Mesodermal cell (in vitro differentiated cells): ENCODE measurements around the gene ANKHD1.
"Not testable (repeated sequence)": the region's sequence is repeated elsewhere in the genome, so short reads cannot be mapped to it uniquely, and the experiment has no call there.

ENCODE experiments used
- H3K27ac ChIP-seq: 2 replicates; pipeline ENCODE4 v1.7.0; 2013; ENCODE audit warnings: mild to moderate bottlenecking, low read depth, low read length, moderate library complexity; ENCODE audit not compliant: severe bottlenecking
- H3K36me3 ChIP-seq: 2 replicates; pipeline ENCODE4 v1.7.1; 2013; ENCODE audit warnings: mild to moderate bottlenecking, low read length, moderate library complexity; ENCODE audit not compliant: control insufficient read depth, insufficient read depth
- H3K4me1 ChIP-seq: one replicate; pipeline ENCODE4 v1.7.1; 2013; ENCODE audit warnings: mild to moderate bottlenecking, low read length; ENCODE audit not compliant: insufficient read depth, control insufficient read depth, poor library complexity, severe bottlenecking
- H3K4me3 ChIP-seq: 2 replicates; pipeline ENCODE4 v1.7.0; 2013; ENCODE audit warnings: low read length, control low read depth, mild to moderate bottlenecking; ENCODE audit not compliant: insufficient read depth, poor library complexity, severe bottlenecking; ENCODE audit errors: extremely low read depth
- H3K9me3 ChIP-seq: 2 replicates; pipeline ENCODE4 v1.7.1; 2013; ENCODE audit warnings: mild to moderate bottlenecking, low read length, moderate library complexity; ENCODE audit not compliant: control insufficient read depth
- WGBS, 2 experiments: methylation state at CpG; one replicate each; pipeline ENCODE4 v1.1.5; 2013; ENCODE audit warnings: missing lambda C conversion rate in 2 of 2; ENCODE audit not compliant: insufficient coverage in 2 of 2; 5-methylcytosine and 5-hydroxymethylcytosine counted together

Gene ANKHD1

DNA sequence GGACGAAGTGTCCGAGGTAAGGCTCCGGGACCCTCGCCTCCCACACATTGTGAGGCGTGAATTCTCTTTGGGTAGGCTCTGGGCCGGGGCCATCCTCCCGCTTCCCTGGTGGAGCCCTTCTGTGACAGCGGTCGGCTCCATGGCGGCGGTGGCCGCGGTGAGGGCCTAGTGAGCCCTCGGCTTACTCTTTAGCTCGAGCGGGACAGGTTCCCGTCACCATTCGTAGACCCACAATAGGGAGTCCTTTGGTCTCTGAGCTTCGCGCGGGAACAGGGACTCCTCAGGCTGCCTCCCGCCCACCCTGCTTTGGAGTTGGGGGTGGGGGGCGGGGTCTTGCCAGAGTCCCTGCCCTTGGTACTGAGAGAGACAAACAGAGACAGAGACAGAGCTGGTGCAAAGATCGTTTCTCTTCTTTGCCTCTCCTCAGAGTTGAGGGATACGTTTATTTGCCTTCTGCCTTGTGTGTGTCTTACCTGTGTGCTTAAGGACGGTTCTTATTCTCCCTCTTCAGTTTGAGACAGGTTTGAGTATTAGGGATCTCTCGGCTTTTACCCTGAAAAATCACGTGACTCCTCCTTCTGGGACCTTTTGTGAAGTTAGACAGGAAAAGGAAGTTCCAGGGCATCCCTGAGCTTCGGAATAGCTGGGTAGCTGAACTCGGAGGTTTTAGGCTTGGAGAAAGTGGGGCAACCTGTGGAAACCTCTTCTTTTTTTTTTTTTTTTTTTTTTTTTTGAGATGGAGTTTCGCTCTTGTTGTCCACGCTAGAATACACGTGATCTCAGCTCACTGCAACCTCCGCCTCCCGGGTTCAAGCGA is 833 bp downstream of the ANKHD1 start:
- Histone ChIP-seq H3K36me3 (peaks cover 31% of the 10 kb centered on the region), H3K9me3 (no peaks in the 10 kb centered on the region), H3K4me3 (peak overlapping the region; percentile 100), H3K4me1 (peaks cover 7% of the 10 kb centered on the region), H3K27ac (peak overlapping the region; percentile 88)
- 0 to 7% methylated on average over 15 to 18 of the region's 36 CpGs for WGBS, 2 experiments

DNA sequence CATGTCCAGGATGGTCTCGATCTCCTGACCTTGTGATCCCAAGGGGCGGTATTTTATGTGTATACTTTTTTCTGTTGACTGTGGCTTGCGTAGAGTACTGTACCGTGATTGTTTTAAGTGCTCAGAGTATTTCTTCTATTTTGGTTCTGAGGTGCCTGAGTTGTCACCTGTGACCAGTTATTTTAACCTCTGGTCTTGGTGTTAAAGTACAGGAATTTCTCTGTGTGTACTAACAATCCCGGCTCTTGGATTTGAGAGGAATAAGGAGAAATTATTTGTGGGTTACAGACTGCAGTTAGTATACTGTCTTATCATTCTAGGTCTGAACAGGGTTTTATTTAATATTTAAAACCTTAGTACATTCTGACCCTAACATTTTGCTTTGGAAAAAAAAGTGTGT is 2.0 kb downstream of the ANKHD1 start:
- Histone ChIP-seq H3K9me3 (no peaks in the 10 kb centered on the region), H3K36me3 (peaks cover 31% of the 10 kb centered on the region), H3K4me1 (peaks cover 7% of the 10 kb centered on the region), H3K27ac (no peak overlapping the region), H3K4me3 (no peak overlapping the region)
- WGBS, 2 experiments: 76 to 98% methylated on average over 4 of the region's 5 CpGs

DNA sequence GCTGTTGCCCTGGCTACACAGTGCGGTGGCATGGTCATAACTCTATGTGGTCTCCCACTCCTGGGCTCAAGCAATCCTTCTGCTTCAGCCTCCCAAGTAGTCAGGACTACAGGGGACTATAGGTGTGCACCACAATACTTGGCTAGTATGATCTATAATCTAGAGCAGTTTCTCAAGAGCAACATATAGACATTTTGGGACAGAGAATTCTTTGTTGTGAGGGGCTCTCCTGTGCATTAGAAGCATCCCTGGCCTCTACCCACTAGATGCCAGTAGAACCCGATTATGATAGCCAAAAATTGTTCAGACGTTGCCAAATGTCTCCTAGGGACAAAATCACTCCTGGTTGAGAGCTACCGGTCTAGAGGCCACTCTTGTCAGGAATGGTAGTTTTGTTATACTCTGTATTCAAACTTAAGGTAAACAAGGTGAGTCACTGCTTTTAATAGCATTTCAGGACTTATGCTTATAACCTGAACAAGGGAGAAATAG is 7.2 kb downstream of the ANKHD1 start:
- Histone ChIP-seq H3K9me3 (no peaks in the 10 kb centered on the region), H3K36me3 (peaks cover 34% of the 10 kb centered on the region), H3K27ac (no peak overlapping the region), H3K4me3 (no peak overlapping the region), H3K4me1 (peaks cover under 1% of the 10 kb centered on the region)
- 89 to 96% methylated on average over 3 to 4 of the region's 4 CpGs for WGBS, 2 experiments

DNA sequence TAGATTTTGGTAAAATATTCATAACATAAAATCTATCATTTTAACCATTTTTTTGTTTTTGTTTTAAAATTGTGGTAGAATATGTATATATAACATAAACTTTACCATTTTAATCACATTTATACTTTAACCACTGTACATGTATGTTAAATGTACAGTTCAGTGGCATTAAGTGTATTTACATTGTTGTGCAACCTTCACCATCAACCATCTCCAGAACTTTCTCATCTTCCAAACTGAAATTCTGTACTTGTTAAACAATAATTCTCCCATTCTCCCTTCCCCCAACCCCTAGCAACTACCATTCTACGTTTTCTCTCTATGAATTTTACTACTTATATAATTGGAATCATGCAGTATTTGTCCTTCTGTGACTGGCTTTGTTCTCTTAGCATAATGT is 11.6 kb downstream of the ANKHD1 start:
- no peaks in the 10 kb centered on the region for H3K9me3 ChIP-seq
- WGBS, 2 experiments: no CpG with 5 or more reads among the region's 1 CpG
- H3K36me3 ChIP-seq: peaks cover 7% of the 10 kb centered on the region
- H3K27ac ChIP-seq: no peak overlapping the region
- H3K4me1 ChIP-seq: no peaks in the 10 kb centered on the region
- H3K4me3 ChIP-seq: no peak overlapping the region

DNA sequence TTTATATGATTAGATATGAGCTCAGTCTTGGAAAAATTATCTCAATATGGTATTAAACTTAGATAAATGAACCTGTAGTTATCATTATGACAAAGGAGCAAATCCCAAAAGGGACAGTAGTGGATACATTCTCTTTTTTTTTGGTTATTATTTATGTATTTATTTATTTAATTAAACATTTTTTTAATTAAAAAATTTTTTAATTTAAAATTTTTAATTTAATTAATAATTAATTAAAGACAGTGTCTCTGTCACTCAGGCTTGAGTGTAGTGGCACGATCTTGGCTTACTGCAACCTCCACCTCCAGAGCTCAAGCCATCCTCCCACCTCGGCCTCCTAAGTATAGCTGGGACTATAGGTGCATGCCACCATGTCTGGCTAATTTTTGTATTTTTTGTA is 15.6 kb downstream of the ANKHD1 start:
- H3K27ac ChIP-seq: no peak overlapping the region
- WGBS, 2 experiments: 100% methylated on average over 1 of the region's 2 CpGs; no CpG with 5 or more reads in 1 of the 2 experiments
- H3K4me1 ChIP-seq: no peaks in the 10 kb centered on the region
- peaks cover 2% of the 10 kb centered on the region for H3K36me3 ChIP-seq
- no peak overlapping the region for H3K4me3 ChIP-seq
- H3K9me3 ChIP-seq: no peaks in the 10 kb centered on the region

DNA sequence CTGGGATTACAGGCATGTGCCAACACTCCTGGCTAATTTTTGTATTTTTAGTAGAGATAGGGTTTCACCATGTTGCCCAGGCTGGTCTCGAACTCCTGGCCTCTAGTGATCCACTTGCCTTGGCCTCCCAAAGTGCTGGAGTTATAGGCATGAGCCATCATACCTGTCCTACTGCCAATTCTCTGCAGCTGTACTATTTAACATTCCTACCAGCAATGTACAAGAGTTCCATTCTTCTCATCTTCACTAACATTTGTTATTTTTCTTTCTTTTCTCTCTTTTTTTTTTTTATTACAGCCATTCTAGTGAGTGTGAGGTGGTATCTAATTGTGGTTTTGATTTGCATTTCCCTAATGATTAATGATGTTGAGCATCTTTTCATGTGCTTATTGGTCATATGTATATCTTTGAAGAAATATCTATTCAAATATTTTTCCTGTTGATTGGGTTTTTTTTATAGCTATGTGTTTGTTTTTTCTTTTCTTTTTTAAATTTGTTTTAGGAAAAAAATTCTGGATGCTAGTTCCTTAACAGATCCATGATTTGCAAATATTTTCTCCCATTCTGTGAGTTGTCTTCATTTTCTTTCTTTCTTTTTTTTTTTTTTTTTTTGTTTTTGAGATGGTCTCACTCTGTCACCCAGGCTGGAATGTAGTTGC is 17.4 kb downstream of the ANKHD1 start:
- no peaks in the 10 kb centered on the region for H3K4me1 ChIP-seq
- H3K4me3 ChIP-seq: no peak overlapping the region
- H3K36me3 ChIP-seq: no peaks in the 10 kb centered on the region
- WGBS, 2 experiments: 88 to 100% methylated on average over 1 of the region's 1 CpG
- H3K9me3 ChIP-seq: no peaks in the 10 kb centered on the region
- no peak overlapping the region for H3K27ac ChIP-seq

DNA sequence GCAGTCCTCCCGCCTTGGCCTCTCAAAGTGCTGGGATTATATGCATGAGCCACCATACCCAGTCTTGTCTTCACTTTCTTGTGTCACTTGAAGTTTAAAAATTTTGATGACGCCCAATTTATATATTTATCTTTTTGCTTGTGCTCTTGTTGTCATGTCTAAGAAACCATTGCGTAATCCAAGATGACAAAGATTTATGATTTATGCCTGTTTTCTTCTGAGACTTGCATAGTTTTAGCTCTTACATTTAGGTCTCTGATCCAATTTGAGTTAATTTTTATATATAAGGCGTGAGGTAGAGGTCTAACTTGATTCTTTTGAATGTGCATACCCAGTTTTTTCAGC is 18.6 kb downstream of the ANKHD1 start:
- H3K4me1 ChIP-seq: no peaks in the 10 kb centered on the region
- WGBS, 2 experiments: 86% methylated on average over 2 of the region's 4 CpGs; no CpG with 5 or more reads in 1 of the 2 experiments

DNA sequence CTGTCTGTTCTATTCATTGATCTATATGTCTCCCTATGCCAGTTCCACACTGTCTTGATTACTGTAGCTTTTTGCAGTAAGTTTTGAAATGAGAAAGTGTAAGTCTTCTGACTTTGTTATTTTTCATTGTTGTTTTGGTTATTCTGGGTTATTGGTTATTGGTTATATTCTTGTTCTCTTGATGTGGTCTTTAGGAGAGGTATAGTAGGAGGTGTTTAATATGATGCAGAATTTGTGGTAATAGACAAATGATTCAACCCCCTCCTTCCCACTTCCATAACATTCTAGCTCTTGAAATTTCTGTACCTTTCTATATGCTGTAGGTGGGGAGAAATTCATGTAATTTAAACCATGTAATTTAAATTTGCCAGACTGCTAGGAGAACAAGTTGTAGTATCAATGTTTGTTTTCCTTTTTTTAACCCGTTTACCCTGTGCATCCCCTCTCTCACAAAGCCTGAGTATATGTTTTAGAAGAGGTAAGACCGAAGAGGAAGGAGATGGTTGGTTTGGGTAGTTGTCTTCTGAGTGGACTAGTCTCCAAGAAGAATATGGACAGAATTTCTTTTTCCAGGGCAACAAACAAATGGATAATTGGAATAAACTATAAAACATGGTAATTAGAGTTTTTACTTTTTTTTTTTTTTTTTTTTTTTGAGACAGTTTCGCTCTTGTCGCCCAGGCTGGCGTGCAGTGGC is 19.2 kb downstream of the ANKHD1 start:
- Histone ChIP-seq H3K4me1 (no peaks in the 10 kb centered on the region), H3K36me3 (no peaks in the 10 kb centered on the region), H3K4me3 (no peak overlapping the region), H3K9me3 (no peaks in the 10 kb centered on the region), H3K27ac (no peak overlapping the region)
- 94 to 100% methylated on average over 1 to 3 of the region's 5 CpGs for WGBS, 2 experiments

More for the DNA sequence above, 18.6 kb downstream of the ANKHD1 start:
- Histone ChIP-seq H3K9me3 (no peaks in the 10 kb centered on the region), H3K36me3 (no peaks in the 10 kb centered on the region), H3K4me3 (no peak overlapping the region), H3K27ac (no peak overlapping the region)

DNA sequence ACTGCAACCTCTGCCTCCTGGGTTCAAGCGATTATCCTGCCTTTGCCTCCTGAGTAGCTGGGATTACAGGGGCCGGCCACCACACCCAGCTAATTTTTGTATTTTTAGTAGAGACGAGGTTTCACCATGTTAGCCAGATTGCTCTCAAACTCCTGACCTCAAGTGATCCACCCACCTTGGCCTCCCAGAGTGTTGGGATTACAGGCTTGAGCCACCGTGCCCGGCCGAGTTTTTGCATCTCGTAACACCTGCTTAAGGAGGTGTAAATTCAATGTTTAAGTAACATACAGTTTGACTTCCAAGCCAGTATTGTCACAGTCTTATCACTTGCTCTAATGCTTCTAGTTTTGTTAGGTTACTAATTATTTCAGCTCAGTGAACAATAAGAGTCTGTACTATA is 19.7 kb downstream of the ANKHD1 start:
- not testable (repeated sequence) for H3K27ac ChIP-seq, H3K4me3 ChIP-seq, H3K9me3 ChIP-seq, H3K36me3 ChIP-seq, H3K4me1 ChIP-seq
- 82 to 100% methylated on average over 1 to 3 of the region's 7 CpGs for WGBS, 2 experiments

DNA sequence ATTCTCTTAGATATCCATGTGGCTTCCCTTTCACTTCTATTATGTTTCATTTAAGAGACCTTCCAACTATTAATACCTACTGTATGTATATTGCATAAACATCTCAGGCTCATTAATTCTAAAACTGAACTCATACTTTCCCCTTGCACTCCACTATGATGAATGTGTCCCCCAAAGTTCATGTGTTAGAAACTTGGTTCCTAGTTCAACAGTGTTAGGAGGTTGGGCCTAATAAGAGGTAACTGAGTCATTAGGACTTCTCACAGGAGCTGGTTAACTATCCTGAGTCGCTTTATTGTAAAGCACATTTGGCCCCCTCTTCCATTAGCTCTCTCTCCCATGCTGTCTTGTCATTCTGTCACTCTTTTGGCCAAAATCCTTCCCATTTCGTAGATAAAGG is 22.0 kb downstream of the ANKHD1 start:
- no peaks in the 10 kb centered on the region for H3K4me1 ChIP-seq
- no peaks in the 10 kb centered on the region for H3K36me3 ChIP-seq
- WGBS, 2 experiments: 92% methylated on average over 2 of the region's 2 CpGs; no CpG with 5 or more reads in 1 of the 2 experiments
- no peak overlapping the region for H3K4me3 ChIP-seq
- no peaks in the 10 kb centered on the region for H3K9me3 ChIP-seq
- no peak overlapping the region for H3K27ac ChIP-seq
